ENCODE measurements around the gene MYO1E. TPM values are rescaled to one million over a fixed set of nuclear protein-coding genes. Genes with fewer than 3 reads are reported as not detected.

The MYO1E gene
- total RNA-seq, 1 donor from 2014 or later = 84.6 TPM

- no peak for DNase-seq (ENCODE audit: extremely low spot score, unreplicated experiment)
- peaks cover 19% of the 10 kb centered on the region for H3K36me3 Mint-ChIP-seq (ENCODE audit: unreplicated experiment)
- H3K27ac Mint-ChIP-seq (ENCODE audit: unreplicated experiment) = no peak overlapping the region
- no peak overlapping the region for H3K4me3 Mint-ChIP-seq (ENCODE audit: unreplicated experiment)
- TF ChIP-seq CTCF (IDR thresholded peaks at IDR 0.05) = no peak
- no peaks in the 10 kb centered on the region for H3K27me3 Mint-ChIP-seq (ENCODE audit: unreplicated experiment)
- peaks cover 1% of the 10 kb centered on the region for H3K4me1 Mint-ChIP-seq (ENCODE audit: unreplicated experiment)
- H3K9me3 Mint-ChIP-seq (ENCODE audit: unreplicated experiment) = no peaks in the 10 kb centered on the region
Measured at GRCh38 chr15:59099162-59099685, 273.4 kb downstream of the MYO1E start.

GRCh38 chr15:59096429-59096828 lies 276.2 kb downstream of the MYO1E start:
- H3K36me3 Mint-ChIP-seq (ENCODE audit: unreplicated experiment) = peaks cover 35% of the 10 kb centered on the region
- H3K27me3 Mint-ChIP-seq (ENCODE audit: unreplicated experiment) = no peaks in the 10 kb centered on the region
- no peak for DNase-seq (ENCODE audit: extremely low spot score, unreplicated experiment)
- H3K4me1 Mint-ChIP-seq (ENCODE audit: unreplicated experiment) = no peaks in the 10 kb centered on the region
- H3K27ac Mint-ChIP-seq (ENCODE audit: unreplicated experiment) = no peak overlapping the region
- H3K4me3 Mint-ChIP-seq (ENCODE audit: unreplicated experiment) = no peak overlapping the region
- no peak for TF ChIP-seq CTCF (IDR thresholded peaks at IDR 0.05)
- H3K9me3 Mint-ChIP-seq (ENCODE audit: unreplicated experiment) = no peaks in the 10 kb centered on the region

- TF ChIP-seq CTCF (IDR thresholded peaks at IDR 0.05) = no peak
Measured at GRCh38 chr15:59094077-59094476, 278.6 kb downstream of the MYO1E start.

GRCh38 chr15:59087731-59088130 lies 284.9 kb downstream of the MYO1E start:
- Mint-ChIP-seq H3K4me3 (ENCODE audit: unreplicated experiment) (no peak overlapping the region), H3K9me3 (ENCODE audit: unreplicated experiment) (no peaks in the 10 kb centered on the region), H3K27ac (ENCODE audit: unreplicated experiment) (no peak overlapping the region), H3K36me3 (ENCODE audit: unreplicated experiment) (peaks cover 39% of the 10 kb centered on the region), H3K4me1 (ENCODE audit: unreplicated experiment) (no peaks in the 10 kb centered on the region), H3K27me3 (ENCODE audit: unreplicated experiment) (no peaks in the 10 kb centered on the region)
- TF ChIP-seq CTCF (IDR thresholded peaks at IDR 0.05) = no peak
- no peak for DNase-seq (ENCODE audit: extremely low spot score, unreplicated experiment)

More at GRCh38 chr15:59094077-59094476, 278.6 kb downstream of the MYO1E start:
- H3K4me3 Mint-ChIP-seq (ENCODE audit: unreplicated experiment) = no peak overlapping the region
- no peak overlapping the region for H3K27ac Mint-ChIP-seq (ENCODE audit: unreplicated experiment)
- no peak for DNase-seq (ENCODE audit: extremely low spot score, unreplicated experiment)
- no peaks in the 10 kb centered on the region for H3K4me1 Mint-ChIP-seq (ENCODE audit: unreplicated experiment)
- peaks cover 40% of the 10 kb centered on the region for H3K36me3 Mint-ChIP-seq (ENCODE audit: unreplicated experiment)
- H3K9me3 Mint-ChIP-seq (ENCODE audit: unreplicated experiment) = no peaks in the 10 kb centered on the region
- H3K27me3 Mint-ChIP-seq (ENCODE audit: unreplicated experiment) = no peaks in the 10 kb centered on the region

Small RNAs within 50 kb of the gene (microRNA-seq; reads per million reads assigned to microRNA genes)
- gene MIR2116 (ENCODE audit: unreplicated experiment) = not detected

Other genes starting within 250 kb of the MYO1E start
- gene LDHAL6B, start 166.0 kb downstream of the MYO1E start, total RNA-seq = not detected in 2 replicates
- gene FAM81A, start 65.3 kb upstream of the MYO1E start, total RNA-seq = not detected in 2 replicates
- 0.40 and 0.76 TPM in 2 replicates for gene GCNT3, start 238.9 kb upstream of the MYO1E start, total RNA-seq